Kasumi-1 (cell line): ENCODE measurements around the gene GDPD3.

ENCODE experiments used
- DNase-seq, 2 experiments: peaks; one replicate each; lab custom pipeline; 2025; lab: John Stamatoyannopoulos, UW

GDPD3 gene

DNA sequence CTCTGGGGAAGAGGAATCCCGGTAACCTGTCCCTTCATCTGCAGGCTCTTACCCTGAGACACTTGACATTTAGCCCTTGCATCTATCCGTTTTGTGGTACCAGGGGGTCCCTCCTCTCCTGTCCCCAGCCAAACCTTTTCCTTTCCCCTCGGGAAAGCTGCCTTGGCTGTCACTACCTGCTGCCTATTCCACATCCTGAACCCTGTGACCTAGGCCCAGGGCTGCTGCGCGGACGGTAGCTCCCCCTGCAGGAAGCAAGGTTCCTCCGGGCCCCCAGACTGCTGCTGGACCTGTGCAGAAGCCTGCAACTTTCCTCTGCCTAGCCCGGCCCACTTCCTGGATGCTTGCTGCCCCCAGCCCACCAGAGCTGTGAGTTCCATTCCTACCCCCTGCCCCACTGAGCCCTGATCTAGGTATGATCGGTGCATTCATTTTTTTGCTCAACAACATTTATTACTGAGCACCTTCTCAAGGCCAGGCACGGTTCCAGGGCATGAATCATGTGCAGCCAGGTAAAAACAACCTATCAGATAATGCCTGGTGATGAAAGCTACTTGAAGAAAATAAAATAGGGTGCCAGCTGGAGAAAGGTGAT, 58.3 kb downstream of the GDPD3 start:
- peak in 1 of 2 experiments; percentile 17 for DNase-seq
